Measurements from ENCODE around the gene HSBP1L1.
A peak's percentile ranks its signal among the peaks of the same experiment; 100 is the strongest.

Gene HSBP1L1

DNA sequence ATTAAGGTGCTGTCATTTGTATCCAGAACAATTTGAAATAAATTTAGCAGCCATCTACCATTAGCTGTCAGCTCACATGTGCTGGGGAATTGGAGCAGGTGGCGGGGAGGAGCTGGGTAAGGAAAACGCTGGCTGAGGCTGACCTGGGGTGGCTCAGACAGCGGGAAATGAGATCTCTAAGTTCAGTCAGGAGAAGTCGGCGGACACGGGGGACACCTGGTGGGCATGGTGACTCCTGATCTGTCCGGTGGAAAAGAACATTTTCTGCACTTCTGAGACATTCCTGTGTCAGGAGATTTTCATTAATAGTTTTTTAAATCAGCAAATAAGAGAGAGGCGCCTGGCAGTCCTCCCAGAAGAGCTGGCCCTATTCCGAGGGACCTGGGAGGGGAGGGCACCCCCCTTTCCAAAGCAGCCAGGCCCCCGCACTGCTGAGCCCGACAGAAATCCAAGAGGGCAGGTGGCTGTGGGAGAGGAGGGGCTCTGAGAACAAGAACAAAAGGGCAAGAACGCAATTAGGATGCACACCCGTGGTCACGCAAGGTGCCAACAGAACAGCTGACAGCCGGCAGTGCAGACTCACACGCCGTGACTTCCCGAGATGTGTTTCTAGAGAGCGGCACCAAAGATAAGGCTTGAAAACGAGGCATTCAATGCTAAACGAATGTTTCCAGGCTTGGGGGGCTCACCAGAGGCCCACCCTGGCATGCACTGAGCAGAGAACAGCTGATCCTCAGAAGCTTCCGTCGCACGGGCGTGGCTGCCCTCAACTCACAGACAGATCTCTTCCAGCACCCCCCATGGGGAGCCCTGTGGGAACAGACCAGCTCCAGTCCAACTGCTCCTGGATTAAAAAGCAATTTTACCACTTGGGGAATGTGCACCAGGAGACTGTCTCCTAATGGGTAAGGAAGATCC, 39.4 kb upstream of the HSBP1L1 start:
- Histone ChIP-seq H3K27ac (ENCODE audit: low read length, poor library complexity, severe bottlenecking) (no peak overlapping the region), H2BK12ac (ENCODE audit: low read length in 2 of 2) (no peak overlapping the region), H3K9ac (ENCODE audit: low read length) (no peak overlapping the region), H3K4me1 (ENCODE audit: control insufficient read depth, insufficient read depth, low read depth, low read length) (peaks cover 1% of the 10 kb centered on the region), H3K27me3 (ENCODE audit: control insufficient read depth in 1 of 2, insufficient read depth in 1 of 2, low read length in 2 of 2) (no peaks in the 10 kb centered on the region), H4K91ac (ENCODE audit: low read length) (no peak overlapping the region), H3K4me3 (ENCODE audit: insufficient read depth in 1 of 2, low read depth in 1 of 2, low read length in 2 of 2) (no peak overlapping the region), H3K79me1 (replicated peaks; ENCODE audit: low read length, poor library complexity, severe bottlenecking) (peaks cover 45% of the 10 kb centered on the region), H2BK15ac (ENCODE audit: low read depth, poor library complexity, severe bottlenecking) (no peak overlapping the region), H3K23ac (ENCODE audit: low read length in 2 of 2) (no peak overlapping the region), H4K8ac (ENCODE audit: low read length) (peak overlapping the region; percentile 69), H3K4ac (ENCODE audit: low read depth in 1 of 2, low read length in 2 of 2) (no peak overlapping the region), H2BK120ac (ENCODE audit: low read depth, low read length) (no peak overlapping the region), H3K14ac (ENCODE audit: low read length in 2 of 2) (no peak overlapping the region), H3K36me3 (ENCODE audit: control insufficient read depth in 1 of 2, insufficient read depth in 2 of 2, low read depth in 1 of 2, low read length in 2 of 2) (peaks cover 47 to 60% of the 10 kb centered on the region in 2 experiments), H2AFZ (ENCODE audit: low read depth, low read length) (no peak overlapping the region), H3K18ac (ENCODE audit: low read depth in 1 of 2, low read length in 2 of 2) (no peak overlapping the region), H2AK5ac (ENCODE audit: low read length, severe bottlenecking) (no peak overlapping the region), H3K9me3 (ENCODE audit: control insufficient read depth, low read length) (peaks cover 27% of the 10 kb centered on the region), H3K4me2 (ENCODE audit: low read length, poor library complexity, severe bottlenecking) (no peak overlapping the region), H2BK5ac (ENCODE audit: low read depth, low read length, poor library complexity, severe bottlenecking) (no peak overlapping the region)
- 97% methylated on average over 24 of the region's 25 CpGs for WGBS
- DNase-seq: no peak

GRCh38 chr18:79926306-79926705, 38.1 kb upstream of the HSBP1L1 start:
- H3K14ac ChIP-seq (ENCODE audit: low read length in 2 of 2): no peak overlapping the region
- no peak overlapping the region for H3K23ac ChIP-seq (ENCODE audit: low read length in 2 of 2)
- H2AFZ ChIP-seq (ENCODE audit: low read depth, low read length): no peak overlapping the region
- H3K36me3 ChIP-seq (ENCODE audit: control insufficient read depth in 1 of 2, insufficient read depth in 2 of 2, low read depth in 1 of 2, low read length in 2 of 2): peaks cover 52 to 60% of the 10 kb centered on the region in 2 experiments
- WGBS: 93% methylated on average over 11 of the region's 11 CpGs
- no peak for DNase-seq
- no peak overlapping the region for H2BK120ac ChIP-seq (ENCODE audit: low read depth, low read length)
- H2BK15ac ChIP-seq (ENCODE audit: low read depth, poor library complexity, severe bottlenecking): no peak overlapping the region
- H3K9ac ChIP-seq (ENCODE audit: low read length): no peak overlapping the region
- no peak overlapping the region for H2AK5ac ChIP-seq (ENCODE audit: low read length, severe bottlenecking)
- peaks cover 1% of the 10 kb centered on the region for H3K4me1 ChIP-seq (ENCODE audit: control insufficient read depth, insufficient read depth, low read depth, low read length)
- no peak overlapping the region for H2BK12ac ChIP-seq (ENCODE audit: low read length in 2 of 2)
- no peaks in the 10 kb centered on the region for H3K27me3 ChIP-seq (ENCODE audit: control insufficient read depth in 1 of 2, insufficient read depth in 1 of 2, low read length in 2 of 2)
- no peak overlapping the region for H4K8ac ChIP-seq (ENCODE audit: low read length)
- no peak overlapping the region for H2BK5ac ChIP-seq (ENCODE audit: low read depth, low read length, poor library complexity, severe bottlenecking)
- H3K4me3 ChIP-seq (ENCODE audit: insufficient read depth in 1 of 2, low read depth in 1 of 2, low read length in 2 of 2): no peak overlapping the region
- no peak overlapping the region for H3K4ac ChIP-seq (ENCODE audit: low read depth in 1 of 2, low read length in 2 of 2)
- peaks cover 45% of the 10 kb centered on the region for H3K79me1 ChIP-seq (replicated peaks; ENCODE audit: low read length, poor library complexity, severe bottlenecking)
- no peak overlapping the region for H3K4me2 ChIP-seq (ENCODE audit: low read length, poor library complexity, severe bottlenecking)
- H4K91ac ChIP-seq (ENCODE audit: low read length): no peak overlapping the region
- no peak overlapping the region for H3K18ac ChIP-seq (ENCODE audit: low read depth in 1 of 2, low read length in 2 of 2)
- peaks cover 39% of the 10 kb centered on the region for H3K9me3 ChIP-seq (ENCODE audit: control insufficient read depth, low read length)
- no peak overlapping the region for H3K27ac ChIP-seq (ENCODE audit: low read length, poor library complexity, severe bottlenecking)

DNA sequence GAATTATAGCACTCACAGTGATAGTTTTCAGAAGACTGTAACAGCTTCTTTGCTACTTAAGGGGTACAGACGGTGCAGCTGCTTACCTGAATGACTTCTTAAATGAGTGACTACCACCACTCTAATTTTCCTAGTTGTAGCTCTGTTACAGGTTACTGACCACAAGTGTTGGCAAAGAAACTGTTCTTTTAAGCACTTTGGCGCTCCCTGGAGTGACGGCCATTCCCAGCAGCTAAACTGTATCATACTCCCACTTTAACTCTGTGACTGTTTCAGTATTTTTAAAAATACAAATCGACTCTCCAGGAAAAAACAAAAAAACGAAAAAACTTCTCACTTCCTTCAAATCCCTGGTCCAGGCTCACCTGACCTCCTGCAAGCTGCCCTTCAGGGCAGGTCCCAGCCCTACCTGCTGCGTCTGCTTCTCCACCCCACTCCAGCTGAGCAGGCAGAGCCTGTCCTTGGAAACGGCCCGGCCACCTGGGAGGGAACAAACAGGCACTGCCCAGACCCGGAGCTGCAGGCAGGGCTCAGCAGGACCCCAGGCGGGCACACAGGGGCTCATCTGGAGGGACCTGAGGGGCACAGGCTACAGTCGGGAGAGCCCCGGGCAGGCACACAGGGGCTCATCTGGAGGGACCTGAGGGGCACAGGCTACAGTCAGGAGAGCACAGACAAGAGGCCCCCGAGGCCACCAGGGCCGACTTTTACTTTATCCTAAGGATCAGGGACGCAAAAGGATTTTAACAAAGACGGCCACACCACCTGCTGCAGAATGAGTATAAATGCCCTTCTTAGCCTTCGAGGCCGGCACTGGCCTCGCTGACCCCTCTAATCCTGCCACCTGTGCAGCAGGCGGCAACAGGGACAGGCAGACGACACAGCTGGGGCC, 37.5 kb upstream of the HSBP1L1 start:
- H4K8ac ChIP-seq (ENCODE audit: low read length): no peak overlapping the region
- H2BK120ac ChIP-seq (ENCODE audit: low read depth, low read length): no peak overlapping the region
- H3K9ac ChIP-seq (ENCODE audit: low read length): no peak overlapping the region
- no peak overlapping the region for H2AK5ac ChIP-seq (ENCODE audit: low read length, severe bottlenecking)
- no peak overlapping the region for H3K14ac ChIP-seq (ENCODE audit: low read length in 2 of 2)
- no peak overlapping the region for H3K23ac ChIP-seq (ENCODE audit: low read length in 2 of 2)
- no peak overlapping the region for H2BK5ac ChIP-seq (ENCODE audit: low read depth, low read length, poor library complexity, severe bottlenecking)
- no peak overlapping the region for H3K4me2 ChIP-seq (ENCODE audit: low read length, poor library complexity, severe bottlenecking)
- H4K91ac ChIP-seq (ENCODE audit: low read length): no peak overlapping the region
- H2BK15ac ChIP-seq (ENCODE audit: low read depth, poor library complexity, severe bottlenecking): no peak overlapping the region
- peaks cover 55 to 58% of the 10 kb centered on the region in 2 experiments for H3K36me3 ChIP-seq (ENCODE audit: control insufficient read depth in 1 of 2, insufficient read depth in 2 of 2, low read depth in 1 of 2, low read length in 2 of 2)
- H2AFZ ChIP-seq (ENCODE audit: low read depth, low read length): no peak overlapping the region
- no peak overlapping the region for H3K27ac ChIP-seq (ENCODE audit: low read length, poor library complexity, severe bottlenecking)
- peaks cover 1% of the 10 kb centered on the region for H3K4me1 ChIP-seq (ENCODE audit: control insufficient read depth, insufficient read depth, low read depth, low read length)
- DNase-seq: no peak
- peaks cover 44% of the 10 kb centered on the region for H3K9me3 ChIP-seq (ENCODE audit: control insufficient read depth, low read length)
- H3K4ac ChIP-seq (ENCODE audit: low read depth in 1 of 2, low read length in 2 of 2): no peak overlapping the region
- H3K18ac ChIP-seq (ENCODE audit: low read depth in 1 of 2, low read length in 2 of 2): no peak overlapping the region
- WGBS: 93% methylated on average over 21 of the region's 21 CpGs
- H3K4me3 ChIP-seq (ENCODE audit: insufficient read depth in 1 of 2, low read depth in 1 of 2, low read length in 2 of 2): no peak overlapping the region
- no peaks in the 10 kb centered on the region for H3K27me3 ChIP-seq (ENCODE audit: control insufficient read depth in 1 of 2, insufficient read depth in 1 of 2, low read length in 2 of 2)
- H2BK12ac ChIP-seq (ENCODE audit: low read length in 2 of 2): no peak overlapping the region
- H3K79me1 ChIP-seq (replicated peaks; ENCODE audit: low read length, poor library complexity, severe bottlenecking): peaks cover 48% of the 10 kb centered on the region
